Smooth muscle cell (in vitro differentiated cells): Measurements from ENCODE around the gene EDA. TPM values are rescaled to one million over a fixed set of nuclear protein-coding genes. Genes with fewer than 3 reads are reported as not detected.

Experiments
- DNase-seq: peaks from one replicate; lab custom pipeline; 2025; ENCODE audit not compliant: unreplicated experiment; lab: John Stamatoyannopoulos, UW
- H2AFZ ChIP-seq: fragments of 200-600 bp; sonication (generic); 2 replicates; pipeline ENCODE4 v1.6.0; 2016; ENCODE audit warnings: antibody characterized with exemption, low read depth, mild to moderate bottlenecking
- H3F3A ChIP-seq: fragments of 200-600 bp; sonication (generic); 2 replicates; pipeline ENCODE4 v1.6.0; 2017; ENCODE audit warnings: antibody characterized with exemption, low read depth
- H3K27ac ChIP-seq: fragments of 200-600 bp; sonication (generic); 2 replicates; pipeline ENCODE4 v1.5.1; 2016; ENCODE audit warnings: low read depth, mild to moderate bottlenecking
- H3K27me3 ChIP-seq: fragments of 200-600 bp; sonication (generic); 2 replicates; pipeline ENCODE4 v1.6.1; 2016; ENCODE audit warnings: low read depth, mild to moderate bottlenecking
- H3K36me3 ChIP-seq: fragments of 200-600 bp; sonication (generic); 2 replicates; pipeline ENCODE4 v1.5.1; 2016; ENCODE audit warnings: low read depth
- H3K4me1 ChIP-seq: fragments of 200-600 bp; sonication (generic); 2 replicates; pipeline ENCODE4 v1.5.1; 2016; ENCODE audit warnings: low read depth
- H3K4me2 ChIP-seq: fragments of 200-600 bp; sonication (generic); 2 replicates; pipeline ENCODE4 v1.6.0; 2016; ENCODE audit warnings: mild to moderate bottlenecking
- H3K4me3 ChIP-seq: fragments of 200-600 bp; sonication (generic); 2 replicates; pipeline ENCODE4 v1.5.1; 2016; ENCODE audit warnings: mild to moderate bottlenecking
- H3K79me2 ChIP-seq: fragments of 200-600 bp; sonication (generic); 2 replicates; pipeline ENCODE4 v1.6.0; 2016; ENCODE audit warnings: low read depth, mild to moderate bottlenecking
- H3K9ac ChIP-seq: fragments of 200-600 bp; sonication (generic); 2 replicates; pipeline ENCODE4 v1.6.0; 2016; ENCODE audit warnings: low read depth
- H3K9me3 ChIP-seq: fragments of 200-600 bp; sonication (generic); replicated peaks from 2 replicates; pipeline ENCODE4 v1.5.1; 2016; ENCODE audit warnings: low read depth
- H4K20me1 ChIP-seq: fragments of 200-600 bp; sonication (generic); 2 replicates; pipeline ENCODE4 v1.6.0; 2016; ENCODE audit warnings: low read depth
- WGBS: methylation state at CpG from one replicate; pipeline ENCODE4 v1.1.7; 2016; ENCODE audit warnings: low lambda C conversion rate; 5-methylcytosine and 5-hydroxymethylcytosine counted together
- polyA plus RNA-seq: library from polyadenylated mRNA; unstranded; fragments of >200 nt; fragmentation: Nextera tagmentation; extraction: Ambion mirVana; gene quantifications from 2 replicates; pipeline ENCODE4 v1.2.1, GENCODE V29; 2016
- total RNA-seq: library from RNA; depleted of rRNA; stranded (reverse); fragments of >200 nt; gene quantifications from 2 replicates; pipeline ENCODE4 v1.2.3, GENCODE V29; 2014
- TF ChIP-seq, protein P1 (sequence below): fragments of 200-600 bp; sonication (generic); IDR thresholded peaks from 2 replicates; pipeline ENCODE4 v1.5.1; 2017; ENCODE audit warnings: borderline replicate concordance, mild to moderate bottlenecking, antibody characterized with exemption; ENCODE audit not compliant: insufficient read depth, poor library complexity, severe bottlenecking

Gene EDA
- total and polyA plus RNA-seq, 2 experiments from 2014 or later: 2.0 TPM; not detected in 1

DNA sequence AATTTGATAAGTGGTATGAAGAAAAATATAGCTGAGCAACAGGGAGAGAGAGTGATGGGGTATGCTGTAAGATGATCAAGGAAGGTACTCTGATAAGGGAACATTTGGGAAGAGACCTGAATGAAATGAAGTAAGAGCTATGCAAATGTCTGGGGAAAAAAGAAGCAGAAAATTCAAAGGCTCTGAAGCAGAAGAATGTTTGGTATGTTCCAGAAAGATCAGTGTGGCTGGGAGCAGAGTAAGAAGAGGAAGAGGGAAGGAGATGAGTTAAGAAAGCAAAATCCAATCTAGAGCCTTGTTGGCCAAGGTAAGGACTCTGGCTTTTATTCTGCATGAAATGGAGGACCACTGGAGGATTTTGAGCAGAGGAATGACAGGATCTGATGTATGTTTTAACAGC is 343.8 kb downstream of the EDA start:
- Histone ChIP-seq H3F3A (no peaks in the 10 kb centered on the region), H2AFZ (no peak overlapping the region), H3K4me3 (no peak overlapping the region), H3K36me3 (no peaks in the 10 kb centered on the region), H3K4me2 (no peak overlapping the region), H3K79me2 (no peaks in the 10 kb centered on the region), H3K4me1 (no peaks in the 10 kb centered on the region), H4K20me1 (no peaks in the 10 kb centered on the region), H3K27me3 (no peaks in the 10 kb centered on the region), H3K9me3 (no peaks in the 10 kb centered on the region), H3K27ac (no peak overlapping the region), H3K9ac (no peak overlapping the region)
- TF ChIP-seq, protein P1, sequence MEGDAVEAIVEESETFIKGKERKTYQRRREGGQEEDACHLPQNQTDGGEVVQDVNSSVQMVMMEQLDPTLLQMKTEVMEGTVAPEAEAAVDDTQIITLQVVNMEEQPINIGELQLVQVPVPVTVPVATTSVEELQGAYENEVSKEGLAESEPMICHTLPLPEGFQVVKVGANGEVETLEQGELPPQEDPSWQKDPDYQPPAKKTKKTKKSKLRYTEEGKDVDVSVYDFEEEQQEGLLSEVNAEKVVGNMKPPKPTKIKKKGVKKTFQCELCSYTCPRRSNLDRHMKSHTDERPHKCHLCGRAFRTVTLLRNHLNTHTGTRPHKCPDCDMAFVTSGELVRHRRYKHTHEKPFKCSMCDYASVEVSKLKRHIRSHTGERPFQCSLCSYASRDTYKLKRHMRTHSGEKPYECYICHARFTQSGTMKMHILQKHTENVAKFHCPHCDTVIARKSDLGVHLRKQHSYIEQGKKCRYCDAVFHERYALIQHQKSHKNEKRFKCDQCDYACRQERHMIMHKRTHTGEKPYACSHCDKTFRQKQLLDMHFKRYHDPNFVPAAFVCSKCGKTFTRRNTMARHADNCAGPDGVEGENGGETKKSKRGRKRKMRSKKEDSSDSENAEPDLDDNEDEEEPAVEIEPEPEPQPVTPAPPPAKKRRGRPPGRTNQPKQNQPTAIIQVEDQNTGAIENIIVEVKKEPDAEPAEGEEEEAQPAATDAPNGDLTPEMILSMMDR: no peak
- DNase-seq: no peak

DNA sequence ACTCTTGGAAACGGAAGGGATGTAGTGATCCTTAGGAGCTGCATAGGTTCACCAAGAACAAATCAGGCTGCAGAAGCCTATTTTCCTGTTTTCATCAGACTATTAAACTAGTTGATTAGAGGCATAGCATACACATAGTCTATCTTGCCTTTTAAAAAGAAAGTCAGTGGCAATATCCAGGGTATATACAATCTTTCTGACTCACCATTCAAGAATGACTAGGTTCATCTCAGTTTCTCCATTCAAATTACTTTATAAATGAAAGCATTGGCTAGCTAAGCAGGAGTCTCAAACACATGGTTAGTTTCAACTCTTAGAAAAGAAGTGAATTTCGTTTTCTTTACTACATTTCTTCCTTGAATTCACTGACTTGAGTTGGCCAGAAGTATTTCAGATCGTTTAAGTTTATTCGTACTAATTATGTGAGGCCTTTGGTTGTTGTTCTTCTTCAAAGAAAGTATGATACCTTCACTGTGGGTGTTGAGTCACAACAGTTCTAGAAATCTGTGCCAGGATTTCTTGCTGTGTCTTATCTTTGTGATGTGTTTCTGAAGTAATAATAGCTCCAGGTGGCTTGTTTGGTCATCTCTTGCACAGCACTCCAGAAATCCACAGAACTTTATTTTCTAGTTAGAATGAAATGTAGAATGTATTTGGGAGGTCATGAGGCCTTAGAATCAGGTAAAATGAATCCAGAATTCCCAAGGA is 345.6 kb downstream of the EDA start:
- Histone ChIP-seq H3K4me1 (no peaks in the 10 kb centered on the region), H4K20me1 (no peaks in the 10 kb centered on the region), H2AFZ (no peak overlapping the region), H3K79me2 (no peaks in the 10 kb centered on the region), H3K27ac (no peak overlapping the region), H3K9me3 (no peaks in the 10 kb centered on the region), H3K4me3 (no peak overlapping the region), H3F3A (no peaks in the 10 kb centered on the region), H3K9ac (no peak overlapping the region), H3K4me2 (no peak overlapping the region), H3K36me3 (no peaks in the 10 kb centered on the region), H3K27me3 (no peaks in the 10 kb centered on the region)
- 72% methylated on average over 4 of the region's 4 CpGs for WGBS
- no peak for DNase-seq
- TF ChIP-seq, protein P1: no peak

DNA sequence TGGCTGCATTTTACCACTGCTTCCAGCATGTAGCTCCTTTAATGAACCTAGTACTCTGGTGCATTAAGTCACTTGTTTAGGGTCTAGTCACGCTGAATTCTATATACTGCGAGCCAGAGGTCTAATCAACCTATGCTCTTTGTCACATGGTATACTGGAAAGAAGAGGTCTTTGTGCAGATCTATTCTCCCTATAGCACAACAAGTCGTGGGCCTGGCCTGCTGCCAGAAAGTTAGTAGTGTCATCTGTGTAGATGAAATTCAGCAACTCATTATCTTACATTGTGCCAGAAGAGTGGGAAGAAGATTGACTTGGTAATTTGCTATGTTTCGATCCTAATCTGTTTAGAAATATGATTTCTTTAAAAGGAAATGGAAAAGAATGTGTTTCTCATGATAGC is 353.0 kb downstream of the EDA start:
- 55% methylated on average over 4 of the region's 4 CpGs for WGBS
- peaks cover 3% of the 10 kb centered on the region for H3K4me1 ChIP-seq
- no peaks in the 10 kb centered on the region for H4K20me1 ChIP-seq
- TF ChIP-seq, protein P1: no peak
- H3K9ac ChIP-seq: no peak overlapping the region
- DNase-seq: no peak
- no peaks in the 10 kb centered on the region for H3K9me3 ChIP-seq
- no peaks in the 10 kb centered on the region for H3K27me3 ChIP-seq
- no peaks in the 10 kb centered on the region for H3F3A ChIP-seq
- H3K4me3 ChIP-seq: no peak overlapping the region
- H3K36me3 ChIP-seq: no peaks in the 10 kb centered on the region
- H2AFZ ChIP-seq: no peak overlapping the region
- H3K4me2 ChIP-seq: no peak overlapping the region
- H3K27ac ChIP-seq: no peak overlapping the region
- H3K79me2 ChIP-seq: no peaks in the 10 kb centered on the region

DNA sequence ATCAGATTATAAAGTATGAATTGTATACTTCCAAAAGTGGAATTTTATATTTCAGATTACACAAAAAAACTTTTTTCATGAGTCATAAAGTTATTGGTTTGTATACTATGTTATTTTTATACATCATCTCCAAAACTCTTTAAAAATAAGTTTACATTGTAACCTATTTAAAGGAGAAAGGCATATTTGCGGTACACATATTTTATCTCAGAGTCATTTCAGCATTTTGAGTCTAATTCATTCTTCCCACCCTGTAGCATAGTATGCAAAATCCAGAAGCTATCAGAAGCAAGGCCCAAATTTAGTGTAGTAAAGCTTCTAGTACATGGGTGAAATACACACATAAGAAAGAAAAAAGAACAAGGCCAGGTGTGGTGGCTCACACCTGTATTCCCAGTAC is 353.5 kb downstream of the EDA start:
- Histone ChIP-seq H2AFZ (no peak overlapping the region), H3K36me3 (no peaks in the 10 kb centered on the region), H3K27ac (no peak overlapping the region), H3F3A (no peaks in the 10 kb centered on the region), H3K79me2 (no peaks in the 10 kb centered on the region), H3K27me3 (no peaks in the 10 kb centered on the region), H3K4me2 (no peak overlapping the region), H3K4me1 (peaks cover 3% of the 10 kb centered on the region), H3K9ac (no peak overlapping the region), H3K9me3 (no peaks in the 10 kb centered on the region), H3K4me3 (no peak overlapping the region), H4K20me1 (no peaks in the 10 kb centered on the region)
- no peak for DNase-seq
- TF ChIP-seq, protein P1: no peak
- WGBS: 84% methylated on average over 1 of the region's 1 CpG
